MM.1S (cell line): ENCODE results near the gene ZSWIM4.

Experiments
- EZH2 ChIP-seq: fragments of 300-600 bp; sonication (generic); optimal IDR thresholded peaks from 2 replicates; pipeline ENCODE3; 2017; ENCODE audit warnings: low read depth, mild to moderate bottlenecking, antibody characterized with exemption, low read length, mixed read lengths
- EZH2phosphoT487 ChIP-seq: fragments of 300-600 bp; sonication (generic); IDR thresholded peaks from 2 replicates; pipeline ENCODE4 v1.6.1; 2018; ENCODE audit warnings: antibody characterized with exemption, low read length
- TF ChIP-seq, protein P1 (sequence below): fragments of 300-600 bp; sonication (generic); IDR thresholded peaks from 2 replicates; pipeline ENCODE4 v1.5.1; 2016; ENCODE audit warnings: antibody characterized with exemption, low read length, mixed read lengths

DNA sequence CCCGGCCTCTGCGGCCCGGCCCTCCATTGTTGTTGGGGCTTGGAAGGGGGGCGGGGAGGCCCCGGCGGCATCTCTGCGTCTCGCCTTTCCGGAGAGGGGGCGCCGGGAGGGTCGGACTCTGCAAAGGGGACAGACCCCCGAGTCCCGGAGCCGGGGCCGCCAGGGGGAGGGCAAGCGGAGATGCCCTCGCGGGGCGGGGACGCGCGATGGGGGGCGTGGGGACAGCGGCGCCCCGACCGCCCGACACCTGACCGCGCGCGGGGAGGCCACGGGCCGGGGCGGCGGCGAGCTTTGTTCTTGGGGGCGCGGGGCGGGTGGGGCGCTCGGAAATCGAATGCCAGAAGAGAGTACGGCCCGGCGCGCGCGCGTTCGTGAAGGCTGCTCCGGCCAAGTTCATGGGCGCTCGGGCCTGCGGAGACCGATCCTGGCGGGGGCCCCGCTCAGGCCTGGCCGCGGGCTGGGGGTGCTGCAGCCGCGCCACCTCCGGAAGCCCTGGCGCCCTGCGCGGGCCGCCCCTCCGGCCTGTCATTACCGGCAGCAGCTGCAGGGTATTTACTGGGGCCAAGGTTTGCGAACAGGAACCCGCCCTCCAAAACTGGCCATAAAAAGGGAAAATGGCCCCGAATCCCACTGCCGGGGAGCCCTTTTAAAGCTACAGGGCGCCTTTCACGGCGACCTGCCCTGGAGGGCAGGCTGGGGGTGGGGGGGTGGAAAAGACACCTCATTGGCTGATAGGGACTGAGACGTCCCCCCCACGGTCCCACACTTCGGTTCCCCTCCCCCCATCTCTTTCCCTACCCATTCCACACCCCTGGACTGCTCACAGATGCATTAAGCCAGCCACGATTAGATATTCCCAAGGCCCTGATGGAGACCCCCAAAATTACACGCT lies 70.6 kb downstream of the ZSWIM4 start:
- TF ChIP-seq, protein P1, sequence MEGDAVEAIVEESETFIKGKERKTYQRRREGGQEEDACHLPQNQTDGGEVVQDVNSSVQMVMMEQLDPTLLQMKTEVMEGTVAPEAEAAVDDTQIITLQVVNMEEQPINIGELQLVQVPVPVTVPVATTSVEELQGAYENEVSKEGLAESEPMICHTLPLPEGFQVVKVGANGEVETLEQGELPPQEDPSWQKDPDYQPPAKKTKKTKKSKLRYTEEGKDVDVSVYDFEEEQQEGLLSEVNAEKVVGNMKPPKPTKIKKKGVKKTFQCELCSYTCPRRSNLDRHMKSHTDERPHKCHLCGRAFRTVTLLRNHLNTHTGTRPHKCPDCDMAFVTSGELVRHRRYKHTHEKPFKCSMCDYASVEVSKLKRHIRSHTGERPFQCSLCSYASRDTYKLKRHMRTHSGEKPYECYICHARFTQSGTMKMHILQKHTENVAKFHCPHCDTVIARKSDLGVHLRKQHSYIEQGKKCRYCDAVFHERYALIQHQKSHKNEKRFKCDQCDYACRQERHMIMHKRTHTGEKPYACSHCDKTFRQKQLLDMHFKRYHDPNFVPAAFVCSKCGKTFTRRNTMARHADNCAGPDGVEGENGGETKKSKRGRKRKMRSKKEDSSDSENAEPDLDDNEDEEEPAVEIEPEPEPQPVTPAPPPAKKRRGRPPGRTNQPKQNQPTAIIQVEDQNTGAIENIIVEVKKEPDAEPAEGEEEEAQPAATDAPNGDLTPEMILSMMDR, result no peak
- TF ChIP-seq EZH2phosphoT487 (0 out of 2 replicates have a peak, but pooled peaks have one; percentile 12), EZH2 (no peak)
